Choroid plexus epithelial cell (primary cell): Measurements from ENCODE around the gene RIC3.

ENCODE experiments used
- DNase-seq: peaks from one replicate; pipeline ENCODE4 v3.0.0-alpha.2; 2010; ENCODE audit warnings: low read depth
- H3K4me3 ChIP-seq: 2 replicates; pipeline ENCODE4 v1.5.1; 2011; ENCODE audit warnings: low read depth, mild to moderate bottlenecking, control low read depth, low read length, moderate library complexity
- TF ChIP-seq, protein P1 (sequence below): conservative IDR thresholded peaks from 2 replicates; pipeline ENCODE4 v1.5.1; 2011; ENCODE audit warnings: low read depth, mild to moderate bottlenecking, control low read depth, inconsistent platforms, low read length, moderate library complexity

Gene RIC3

DNA sequence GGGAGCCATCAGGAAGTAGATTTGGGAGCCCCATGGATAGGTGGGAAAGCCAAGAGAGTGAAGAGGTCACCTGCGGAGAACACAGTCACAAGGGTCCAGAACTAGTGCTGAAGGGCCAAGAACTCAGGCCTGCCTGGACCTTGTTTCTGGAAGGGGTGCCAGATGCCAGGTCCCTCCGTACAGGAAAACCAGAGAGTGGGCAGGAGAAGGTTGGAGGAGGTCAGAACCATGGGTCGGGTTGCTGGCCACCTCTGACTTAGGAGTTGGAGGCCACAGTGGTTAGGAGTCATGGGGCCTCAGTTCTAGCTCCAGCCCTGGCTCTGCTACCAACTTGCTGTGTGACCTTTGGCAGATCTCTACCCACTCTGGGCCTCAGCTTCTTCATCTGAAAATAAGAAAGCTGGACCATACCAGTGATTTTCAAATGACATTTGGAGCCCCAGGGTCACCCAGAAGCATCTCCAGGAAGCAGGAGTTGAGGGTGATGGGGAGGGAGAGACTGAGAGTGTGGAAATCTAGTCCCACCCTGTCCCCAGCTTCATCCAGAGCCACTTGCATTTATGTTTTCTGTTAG, 108.6 kb downstream of the RIC3 start:
- DNase-seq, result no peak
- no peak overlapping the region for H3K4me3 ChIP-seq
- TF ChIP-seq, protein P1, sequence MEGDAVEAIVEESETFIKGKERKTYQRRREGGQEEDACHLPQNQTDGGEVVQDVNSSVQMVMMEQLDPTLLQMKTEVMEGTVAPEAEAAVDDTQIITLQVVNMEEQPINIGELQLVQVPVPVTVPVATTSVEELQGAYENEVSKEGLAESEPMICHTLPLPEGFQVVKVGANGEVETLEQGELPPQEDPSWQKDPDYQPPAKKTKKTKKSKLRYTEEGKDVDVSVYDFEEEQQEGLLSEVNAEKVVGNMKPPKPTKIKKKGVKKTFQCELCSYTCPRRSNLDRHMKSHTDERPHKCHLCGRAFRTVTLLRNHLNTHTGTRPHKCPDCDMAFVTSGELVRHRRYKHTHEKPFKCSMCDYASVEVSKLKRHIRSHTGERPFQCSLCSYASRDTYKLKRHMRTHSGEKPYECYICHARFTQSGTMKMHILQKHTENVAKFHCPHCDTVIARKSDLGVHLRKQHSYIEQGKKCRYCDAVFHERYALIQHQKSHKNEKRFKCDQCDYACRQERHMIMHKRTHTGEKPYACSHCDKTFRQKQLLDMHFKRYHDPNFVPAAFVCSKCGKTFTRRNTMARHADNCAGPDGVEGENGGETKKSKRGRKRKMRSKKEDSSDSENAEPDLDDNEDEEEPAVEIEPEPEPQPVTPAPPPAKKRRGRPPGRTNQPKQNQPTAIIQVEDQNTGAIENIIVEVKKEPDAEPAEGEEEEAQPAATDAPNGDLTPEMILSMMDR, result no peak

DNA sequence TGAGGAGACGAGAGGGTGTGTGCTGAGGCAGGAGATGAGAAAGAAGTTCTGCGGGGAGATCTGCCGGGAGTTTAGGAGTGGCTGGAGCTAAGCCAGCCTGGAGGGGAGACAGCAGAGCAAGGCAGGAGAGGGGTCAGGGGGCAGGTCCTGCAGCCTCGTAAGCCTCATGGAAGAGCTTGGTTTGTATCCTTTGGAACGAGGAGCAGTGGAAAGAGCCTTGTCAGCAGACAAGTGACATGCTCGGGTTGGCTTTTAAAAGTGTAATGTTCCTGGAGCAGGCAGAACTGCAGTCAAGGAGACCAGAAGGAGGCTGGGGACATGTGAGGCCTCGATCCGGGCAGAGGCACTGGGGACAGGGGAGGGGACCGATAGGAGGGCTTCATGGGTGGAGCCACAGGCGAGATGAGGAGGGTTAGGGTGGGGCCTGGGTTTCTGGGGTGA, 109.2 kb downstream of the RIC3 start:
- TF ChIP-seq, protein P1, result no peak
- DNase-seq, result no peak
- H3K4me3 ChIP-seq, result no peak overlapping the region

DNA sequence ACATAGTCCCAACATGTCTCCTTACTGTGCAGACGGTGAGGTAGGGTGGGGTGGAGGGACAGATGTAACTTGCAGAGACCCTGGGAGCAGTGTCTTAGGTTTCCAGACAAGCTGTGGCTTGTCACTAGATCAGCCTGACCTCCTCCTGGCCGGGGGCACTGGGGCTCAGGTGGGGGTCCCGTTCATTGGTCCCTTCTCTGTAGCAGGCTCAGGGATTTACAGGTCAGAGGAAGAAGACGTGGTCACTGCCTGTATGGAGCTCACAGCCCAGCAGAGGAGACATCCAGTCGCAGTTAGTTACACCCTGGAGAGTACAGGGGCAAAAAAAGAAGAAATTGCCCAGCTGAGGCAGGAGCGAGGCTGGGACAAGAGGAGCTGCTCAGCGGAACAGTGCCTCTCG, 109.8 kb downstream of the RIC3 start:
- TF ChIP-seq, protein P1, result no peak
- no peak for DNase-seq
- no peak overlapping the region for H3K4me3 ChIP-seq

DNA sequence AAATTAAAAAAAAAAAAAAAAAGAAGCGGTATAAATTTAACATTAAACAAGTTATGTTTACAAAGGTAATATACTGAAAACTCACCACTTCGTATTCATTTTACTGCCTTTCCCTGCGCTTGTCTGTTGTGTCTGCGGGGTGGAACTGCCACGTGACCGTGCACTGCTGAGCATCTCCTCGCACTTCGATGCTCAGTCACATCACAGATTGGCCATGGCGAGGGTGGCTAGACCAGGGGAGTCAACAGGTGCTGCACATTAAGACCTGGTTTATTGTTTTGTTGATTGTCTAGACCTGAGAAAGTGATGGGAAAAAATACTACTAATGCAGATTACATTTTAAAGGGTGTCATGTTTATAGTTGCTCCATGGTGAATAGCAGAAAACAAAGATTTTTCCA, 110.6 kb downstream of the RIC3 start:
- no peak overlapping the region for H3K4me3 ChIP-seq
- TF ChIP-seq, protein P1, result no peak
- no peak for DNase-seq

DNA sequence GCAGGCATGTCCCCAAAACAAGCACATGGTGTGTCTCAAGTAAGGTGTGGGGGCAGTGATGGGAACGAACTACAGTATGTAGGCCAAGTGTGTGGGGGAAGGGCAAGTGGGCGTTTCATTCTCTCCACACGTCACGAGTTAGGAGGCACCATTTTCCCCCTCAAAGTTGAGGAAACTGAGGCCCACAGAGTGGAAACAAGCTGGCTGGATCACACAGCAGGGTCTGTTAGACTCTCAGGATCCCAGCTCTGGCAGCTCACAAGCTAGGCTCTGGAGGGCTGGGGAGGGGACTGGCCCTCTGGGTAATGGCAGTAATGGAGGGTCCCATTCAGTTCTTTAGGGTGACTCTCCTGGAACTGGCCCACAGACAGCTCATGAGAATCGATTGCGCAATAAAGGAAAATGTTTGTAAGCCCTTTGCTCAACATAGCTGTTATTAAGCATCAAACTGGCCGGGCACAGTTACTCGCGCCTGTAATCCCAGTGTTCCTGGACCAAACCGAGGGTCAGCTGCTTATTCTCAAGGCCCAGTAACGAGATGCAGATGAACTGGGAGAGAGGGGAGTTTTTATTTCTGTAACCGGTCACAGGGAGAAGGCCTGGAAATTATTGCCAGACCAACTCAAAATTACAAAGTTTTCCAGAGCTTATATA, 111.9 kb downstream of the RIC3 start:
- DNase-seq, result peak; percentile 82

More for the DNA sequence above, 111.9 kb downstream of the RIC3 start:
- no peak overlapping the region for H3K4me3 ChIP-seq
- TF ChIP-seq, protein P1, result no peak
